ENCODE results near the gene BRIP1. TPM values are rescaled to one million over a fixed set of nuclear protein-coding genes. Genes with fewer than 3 reads are reported as not detected.
"Not testable (repeated sequence)": the region's sequence is repeated elsewhere in the genome, so short reads cannot be mapped to it uniquely, and the experiment has no call there.

Gene BRIP1
- total and polyA plus RNA-seq, 5 donors from 2014 or later, result 0.71 to 3.0 (median 1.3) TPM

DNA sequence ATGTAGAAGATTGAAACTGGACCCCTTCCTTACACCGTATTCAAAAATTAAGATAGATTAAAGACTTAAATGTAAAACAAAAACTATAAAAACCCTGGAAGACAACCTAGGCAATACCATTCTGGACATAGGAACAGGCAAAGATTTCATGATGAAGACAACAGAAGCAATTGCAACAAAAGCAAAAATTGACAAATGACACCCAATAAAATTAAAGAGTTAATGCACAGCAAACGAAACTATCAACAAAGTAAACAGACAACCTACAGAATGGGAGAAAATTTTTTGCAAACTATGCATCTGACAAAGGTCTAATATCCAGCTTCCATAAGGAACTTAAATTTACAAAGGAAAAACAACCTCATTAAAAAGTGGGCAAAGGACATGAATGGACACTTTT lies 37.1 kb downstream of the BRIP1 start:
- H3K36me3 ChIP-seq (ENCODE audit: control insufficient read depth, insufficient read depth, low read length); H3K27me3 ChIP-seq (ENCODE audit: control insufficient read depth, insufficient read depth, low read length); H3K4me1 Mint-ChIP-seq; H3K9me3 ChIP-seq (ENCODE audit: control insufficient read depth in 2 of 2, low read length in 2 of 2); H3K27ac Mint-ChIP-seq; H3K27ac ChIP-seq (ENCODE audit: insufficient read depth, low read length, poor library complexity, severe bottlenecking); H3K4me1 ChIP-seq (ENCODE audit: control insufficient read depth, insufficient read depth, low read length, poor library complexity, severe bottlenecking); H3K4me3 Mint-ChIP-seq; H3K4me3 ChIP-seq (ENCODE audit: low read depth, low read length); H3K9me3 Mint-ChIP-seq; DNase-seq; H3K27me3 Mint-ChIP-seq; ATAC-seq (ENCODE audit: low read depth in 2 of 2): not testable (repeated sequence)
- H3K36me3 Mint-ChIP-seq, result peaks cover 17% of the 10 kb centered on the region

DNA sequence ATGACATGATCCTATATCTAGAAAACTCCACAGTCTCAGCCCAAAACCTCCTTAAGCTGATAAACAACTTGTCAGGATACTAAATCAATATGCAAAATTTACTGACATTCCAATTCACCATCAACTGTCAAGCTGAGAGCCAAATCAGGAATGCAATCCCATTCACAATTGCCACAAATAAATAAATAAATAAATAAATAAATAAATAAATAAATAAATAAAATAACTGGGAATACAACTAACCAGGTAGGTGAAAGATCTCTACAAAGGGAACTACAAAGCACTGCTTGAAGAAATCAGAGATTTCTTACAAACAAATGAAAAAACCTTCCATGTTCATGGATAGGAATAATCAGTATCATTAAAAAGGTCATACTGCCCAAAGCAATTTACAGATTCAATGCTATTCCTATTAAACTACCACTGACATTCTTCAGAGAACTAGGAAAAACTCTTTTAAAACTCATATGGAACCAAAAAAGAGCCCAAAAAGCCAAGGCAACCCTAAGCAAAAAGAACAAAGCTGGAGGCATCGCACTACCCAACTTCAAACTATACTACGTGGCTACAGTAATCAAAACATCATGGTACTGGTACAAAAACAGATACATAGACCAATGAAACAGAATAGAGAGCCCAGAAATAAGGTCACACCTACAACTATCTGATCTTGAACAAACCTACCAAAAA lies 37.7 kb downstream of the BRIP1 start:
- Histone ChIP-seq H3K9me3 (ENCODE audit: control insufficient read depth in 2 of 2, low read length in 2 of 2) (no peaks in the 10 kb centered on the region), H3K27ac (ENCODE audit: insufficient read depth, low read length, poor library complexity, severe bottlenecking) (no peak overlapping the region), H3K4me3 (ENCODE audit: low read depth, low read length) (no peak overlapping the region), H3K4me1 (ENCODE audit: control insufficient read depth, insufficient read depth, low read length, poor library complexity, severe bottlenecking) (no peaks in the 10 kb centered on the region), H3K36me3 (ENCODE audit: control insufficient read depth, insufficient read depth, low read length) (no peaks in the 10 kb centered on the region), H3K27me3 (ENCODE audit: control insufficient read depth, insufficient read depth, low read length) (no peaks in the 10 kb centered on the region)
- no peak overlapping the region for H3K4me3 Mint-ChIP-seq
- H3K27me3 Mint-ChIP-seq, result no peaks in the 10 kb centered on the region
- DNase-seq (no peak), ATAC-seq (ENCODE audit: low read depth in 2 of 2) (no peak)
- H3K4me1 Mint-ChIP-seq, result peaks cover 0 to 8% (median 6%) of the 10 kb centered on the region in 4 donors
- no peak overlapping the region for H3K27ac Mint-ChIP-seq
- H3K9me3 Mint-ChIP-seq, result peaks cover 0 to 3% (median 0%) of the 10 kb centered on the region in 7 donors
- peaks cover 17% of the 10 kb centered on the region for H3K36me3 Mint-ChIP-seq

GRCh38 chr17:61822326-61823285 lies 40.7 kb downstream of the BRIP1 start:
- H3K27ac ChIP-seq (ENCODE audit: insufficient read depth, low read length, poor library complexity, severe bottlenecking), result no peak overlapping the region
- Mint-ChIP-seq H3K27ac (no peak overlapping the region), H3K27me3 (no peaks in the 10 kb centered on the region), H3K4me3 (no peak overlapping the region), H3K4me1 (peaks cover 0 to 8% (median 6%) of the 10 kb centered on the region in 4 donors), H3K36me3 (peaks cover 14% of the 10 kb centered on the region), H3K9me3 (peaks cover 0 to 4% (median 0%) of the 10 kb centered on the region in 7 donors)
- DNase-seq, result no peak
- no peaks in the 10 kb centered on the region for H3K4me1 ChIP-seq (ENCODE audit: control insufficient read depth, insufficient read depth, low read length, poor library complexity, severe bottlenecking)
- no peaks in the 10 kb centered on the region for H3K9me3 ChIP-seq (ENCODE audit: control insufficient read depth in 2 of 2, low read length in 2 of 2)
- H3K27me3 ChIP-seq (ENCODE audit: control insufficient read depth, insufficient read depth, low read length), result no peaks in the 10 kb centered on the region
- no peaks in the 10 kb centered on the region for H3K36me3 ChIP-seq (ENCODE audit: control insufficient read depth, insufficient read depth, low read length)
- ATAC-seq (ENCODE audit: low read depth in 2 of 2), result no peak
- no peak overlapping the region for H3K4me3 ChIP-seq (ENCODE audit: low read depth, low read length)

DNA sequence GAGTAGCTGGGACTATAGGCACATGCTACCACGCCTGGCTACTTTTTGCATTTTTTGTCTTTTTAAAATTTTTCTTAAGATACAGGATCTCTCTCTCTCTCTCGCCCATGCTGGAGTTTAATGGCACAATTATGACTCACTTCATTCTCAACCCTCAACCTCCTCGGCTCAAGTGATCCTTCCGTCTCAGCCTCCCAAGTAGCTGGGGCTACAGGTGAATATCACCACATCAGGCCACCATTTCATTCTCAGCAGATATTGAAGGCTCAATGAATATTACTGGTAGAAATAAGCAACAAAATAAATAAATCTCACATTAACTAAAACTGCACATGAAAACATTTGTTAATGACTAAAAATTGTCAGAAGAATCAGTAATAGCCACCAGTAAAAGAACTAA lies 41.7 kb downstream of the BRIP1 start:
- peaks cover 8% of the 10 kb centered on the region for H3K36me3 Mint-ChIP-seq

GRCh38 chr17:61819265-61819664 lies 44.1 kb downstream of the BRIP1 start:
- not testable (repeated sequence) for H3K4me1 ChIP-seq (ENCODE audit: control insufficient read depth, insufficient read depth, low read length, poor library complexity, severe bottlenecking); H3K36me3 ChIP-seq (ENCODE audit: control insufficient read depth, insufficient read depth, low read length); ATAC-seq (ENCODE audit: low read depth in 2 of 2); DNase-seq; H3K9me3 ChIP-seq (ENCODE audit: control insufficient read depth in 2 of 2, low read length in 2 of 2); H3K4me3 ChIP-seq (ENCODE audit: low read depth, low read length); H3K4me3 Mint-ChIP-seq; H3K27me3 Mint-ChIP-seq; H3K27ac Mint-ChIP-seq; H3K9me3 Mint-ChIP-seq; H3K27ac ChIP-seq (ENCODE audit: insufficient read depth, low read length, poor library complexity, severe bottlenecking); H3K36me3 Mint-ChIP-seq; H3K27me3 ChIP-seq (ENCODE audit: control insufficient read depth, insufficient read depth, low read length)
- peaks cover 2 to 16% (median 8%) of the 10 kb centered on the region in 4 donors for H3K4me1 Mint-ChIP-seq

More for the DNA sequence above, 41.7 kb downstream of the BRIP1 start:
- Histone ChIP-seq H3K4me3 (ENCODE audit: low read depth, low read length) (no peak overlapping the region), H3K36me3 (ENCODE audit: control insufficient read depth, insufficient read depth, low read length) (no peaks in the 10 kb centered on the region), H3K27ac (ENCODE audit: insufficient read depth, low read length, poor library complexity, severe bottlenecking) (no peak overlapping the region), H3K27me3 (ENCODE audit: control insufficient read depth, insufficient read depth, low read length) (no peaks in the 10 kb centered on the region), H3K4me1 (ENCODE audit: control insufficient read depth, insufficient read depth, low read length, poor library complexity, severe bottlenecking) (no peaks in the 10 kb centered on the region), H3K9me3 (ENCODE audit: control insufficient read depth in 2 of 2, low read length in 2 of 2) (no peaks in the 10 kb centered on the region)
- no peak overlapping the region for H3K4me3 Mint-ChIP-seq
- ATAC-seq (ENCODE audit: low read depth in 2 of 2) (no peak), DNase-seq (no peak)
- H3K4me1 Mint-ChIP-seq, result peaks cover 0 to 15% (median 6%) of the 10 kb centered on the region in 4 donors
- no peak overlapping the region for H3K27ac Mint-ChIP-seq
- no peaks in the 10 kb centered on the region for H3K27me3 Mint-ChIP-seq
- H3K9me3 Mint-ChIP-seq, result peaks cover 0 to 4% (median 0%) of the 10 kb centered on the region in 7 donors

GRCh38 chr17:61818225-61818624 lies 45.1 kb downstream of the BRIP1 start:
- Mint-ChIP-seq H3K4me1 (peaks cover 2 to 15% (median 7%) of the 10 kb centered on the region in 4 donors), H3K36me3 (peaks cover 7% of the 10 kb centered on the region), H3K27me3 (no peaks in the 10 kb centered on the region), H3K4me3 (no peak overlapping the region), H3K27ac (no peak overlapping the region), H3K9me3 (peaks cover 0 to 4% (median 0%) of the 10 kb centered on the region in 7 donors)
- no peaks in the 10 kb centered on the region for H3K27me3 ChIP-seq (ENCODE audit: control insufficient read depth, insufficient read depth, low read length)
- H3K27ac ChIP-seq (ENCODE audit: insufficient read depth, low read length, poor library complexity, severe bottlenecking), result no peak overlapping the region
- H3K4me1 ChIP-seq (ENCODE audit: control insufficient read depth, insufficient read depth, low read length, poor library complexity, severe bottlenecking), result no peaks in the 10 kb centered on the region
- no peaks in the 10 kb centered on the region for H3K9me3 ChIP-seq (ENCODE audit: control insufficient read depth in 2 of 2, low read length in 2 of 2)
- ATAC-seq (ENCODE audit: low read depth in 2 of 2), result no peak
- no peak for DNase-seq
- H3K4me3 ChIP-seq (ENCODE audit: low read depth, low read length), result no peak overlapping the region
- H3K36me3 ChIP-seq (ENCODE audit: control insufficient read depth, insufficient read depth, low read length), result no peaks in the 10 kb centered on the region

DNA sequence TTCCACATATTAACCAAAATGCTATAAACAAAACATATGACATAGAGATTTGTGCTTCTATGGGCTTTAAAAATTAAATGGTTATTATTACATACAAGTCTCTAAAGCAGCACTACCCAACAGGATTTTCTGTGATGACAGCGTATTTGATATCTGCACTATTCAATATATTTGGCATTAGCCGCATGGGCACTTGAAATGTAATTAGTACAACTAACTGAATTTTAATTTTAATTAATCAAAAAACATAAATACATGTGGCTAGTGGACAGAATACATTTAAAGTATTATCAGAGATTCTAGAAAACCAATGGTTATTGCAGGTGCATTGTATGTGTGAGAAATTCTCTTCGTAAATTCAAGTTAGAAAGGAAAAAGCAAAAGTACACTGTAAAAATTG lies 45.9 kb downstream of the BRIP1 start:
- no peak for DNase-seq
- Mint-ChIP-seq H3K9me3 (peaks cover 0 to 4% (median 0%) of the 10 kb centered on the region in 7 donors), H3K4me1 (peaks cover 2 to 12% (median 5%) of the 10 kb centered on the region in 4 donors), H3K27ac (no peak overlapping the region), H3K4me3 (no peak overlapping the region), H3K36me3 (peaks cover 7% of the 10 kb centered on the region), H3K27me3 (no peaks in the 10 kb centered on the region)
- Histone ChIP-seq H3K9me3 (ENCODE audit: control insufficient read depth in 2 of 2, low read length in 2 of 2) (no peaks in the 10 kb centered on the region), H3K27ac (ENCODE audit: insufficient read depth, low read length, poor library complexity, severe bottlenecking) (no peak overlapping the region), H3K36me3 (ENCODE audit: control insufficient read depth, insufficient read depth, low read length) (no peaks in the 10 kb centered on the region), H3K27me3 (ENCODE audit: control insufficient read depth, insufficient read depth, low read length) (no peaks in the 10 kb centered on the region), H3K4me1 (ENCODE audit: control insufficient read depth, insufficient read depth, low read length, poor library complexity, severe bottlenecking) (no peaks in the 10 kb centered on the region), H3K4me3 (ENCODE audit: low read depth, low read length) (no peak overlapping the region)
- ATAC-seq (ENCODE audit: low read depth in 2 of 2), result no peak
